GM12873 (cell line): Measurements from ENCODE around the gene TC2N.

Experiments used
- CTCF ChIP-seq: IDR thresholded peaks from 2 replicates; pipeline ENCODE4 v1.5.1; 2012; ENCODE audit warnings: low read depth, mild to moderate bottlenecking, moderate library complexity, low read length, control low read depth; ENCODE audit not compliant: insufficient read depth; ENCODE audit errors: missing control alignments

The TC2N gene

GRCh38 chr14:91872517-91873470, 5.5 kb upstream of the TC2N start:
- TF ChIP-seq CTCF = no peak

- no peak for TF ChIP-seq CTCF
Measured at GRCh38 chr14:91872011-91872501, 4.7 kb upstream of the TC2N start.

GRCh38 chr14:91870890-91871289, 3.6 kb upstream of the TC2N start:
- TF ChIP-seq CTCF = no peak

GRCh38 chr14:91870001-91870400, 2.7 kb upstream of the TC2N start:
- no peak for TF ChIP-seq CTCF

- TF ChIP-seq CTCF = no peak
Measured at GRCh38 chr14:91869556-91869955, 2.2 kb upstream of the TC2N start.

- TF ChIP-seq CTCF = no peak
Measured at GRCh38 chr14:91866511-91867295, 633 bp downstream of the TC2N start.

GRCh38 chr14:91866061-91866460, 1.3 kb downstream of the TC2N start:
- no peak for TF ChIP-seq CTCF
